Fibroblast of lung (primary cell): ENCODE data around the gene SPON1. TPM values are rescaled to one million over a fixed set of nuclear protein-coding genes. Genes with fewer than 3 reads are reported as not detected.

Experiments used
- DNase-seq, 2 donors: peaks; one replicate each; pipeline versions ENCODE4 v3.0.0 to v3.0.0-alpha.2; 2010; ENCODE audit warnings: low read depth in 2 of 2
- H2AFZ ChIP-seq: 2 replicates; pipeline ENCODE4 v1.5.1; 2012; ENCODE audit warnings: low read length, control low read depth, inconsistent platforms
- H3K27ac ChIP-seq: 2 replicates; pipeline ENCODE4 v1.5.1; 2011; ENCODE audit warnings: low read length, control low read depth; ENCODE audit not compliant: insufficient read depth
- H3K27me3 ChIP-seq: 2 replicates; pipeline ENCODE4 v1.5.1; 2011; ENCODE audit warnings: mild to moderate bottlenecking, low read length; ENCODE audit not compliant: control insufficient read depth, insufficient read depth
- H3K36me3 ChIP-seq: 2 replicates; pipeline ENCODE4 v1.5.1; 2011; ENCODE audit warnings: low read length; ENCODE audit not compliant: control insufficient read depth, insufficient read depth
- H3K4me1 ChIP-seq: 2 replicates; pipeline ENCODE4 v1.5.1; 2011; ENCODE audit warnings: low read length; ENCODE audit not compliant: control insufficient read depth, insufficient read depth; ENCODE audit errors: extremely low read depth
- H3K4me2 ChIP-seq: 2 replicates; pipeline ENCODE4 v1.5.1; 2011; ENCODE audit warnings: low read length, control low read depth; ENCODE audit not compliant: insufficient read depth; ENCODE audit errors: extremely low read depth
- H3K4me3 ChIP-seq, 4 experiments: fragments of 200-600 bp in 1 of 4; sonication (generic) in 1 of 4; replicated peaks in 1 of 4; 2 replicates each; pipeline ENCODE4 v1.5.1; 2011 to 2016; ENCODE audit warnings: low read length in 4 of 4, low read depth in 3 of 4, mild to moderate bottlenecking in 3 of 4, control low read depth in 2 of 4, inconsistent platforms in 1 of 4, mixed read lengths in 1 of 4; ENCODE audit not compliant: insufficient read depth in 1 of 4; ENCODE audit errors: control extremely low read depth in 1 of 4
- H3K79me2 ChIP-seq: 2 replicates; pipeline ENCODE4 v1.5.1; 2012; ENCODE audit warnings: mild to moderate bottlenecking, low read length, inconsistent platforms; ENCODE audit not compliant: control insufficient read depth, insufficient read depth
- H3K9ac ChIP-seq: 2 replicates; pipeline ENCODE4 v1.5.1; 2011; ENCODE audit warnings: mild to moderate bottlenecking, low read length, control low read depth; ENCODE audit not compliant: insufficient read depth
- H3K9me3 ChIP-seq: 2 replicates; pipeline ENCODE4 v1.5.1; 2012; ENCODE audit warnings: low read depth, low read length; ENCODE audit not compliant: control insufficient read depth, insufficient read depth
- H4K20me1 ChIP-seq: 2 replicates; pipeline ENCODE4 v1.5.1; 2011; ENCODE audit warnings: low read length; ENCODE audit not compliant: control insufficient read depth, insufficient read depth; ENCODE audit errors: extremely low read depth
- EZH2 ChIP-seq: IDR thresholded peaks from 2 replicates; pipeline ENCODE4 v1.5.1; 2012; ENCODE audit warnings: low read length, control low read depth, mild to moderate bottlenecking; ENCODE audit errors: missing control alignments
- polyA plus RNA-seq, 2 donors: library from polyadenylated mRNA; depleted of rRNA in 1 of 2; stranded (reverse) in 1 of 2; unstranded in 1 of 2; fragments of >200 nt; gene quantifications; 2 replicates each; pipeline ENCODE4 v1.2.1, GENCODE V29; 2011 to 2012; ENCODE audit warnings: missing spikeins in 1 of 2
- total RNA-seq: library from RNA; depleted of rRNA; stranded (reverse); fragments of >200 nt; gene quantifications from 2 replicates; pipeline ENCODE4 v1.2.1, GENCODE V29; 2014
- TF ChIP-seq, protein P1 (sequence below), 2 donors: IDR thresholded peaks in 1 of 2; conservative IDR thresholded peaks in 1 of 2; 1 replicate in 1 of 2; 2 replicates in 1 of 2; pipeline ENCODE4 v1.5.1; 2011 to 2012; ENCODE audit warnings: low read length in 2 of 2, control low read depth in 1 of 2, inconsistent platforms in 1 of 2, low read depth in 1 of 2, mild to moderate bottlenecking in 1 of 2

SPON1 gene
- total and polyA plus RNA-seq, 2 donors (not counting 1 experiment from before 2014, with no cell fraction given) = 0.45 to 3.5 TPM

DNA sequence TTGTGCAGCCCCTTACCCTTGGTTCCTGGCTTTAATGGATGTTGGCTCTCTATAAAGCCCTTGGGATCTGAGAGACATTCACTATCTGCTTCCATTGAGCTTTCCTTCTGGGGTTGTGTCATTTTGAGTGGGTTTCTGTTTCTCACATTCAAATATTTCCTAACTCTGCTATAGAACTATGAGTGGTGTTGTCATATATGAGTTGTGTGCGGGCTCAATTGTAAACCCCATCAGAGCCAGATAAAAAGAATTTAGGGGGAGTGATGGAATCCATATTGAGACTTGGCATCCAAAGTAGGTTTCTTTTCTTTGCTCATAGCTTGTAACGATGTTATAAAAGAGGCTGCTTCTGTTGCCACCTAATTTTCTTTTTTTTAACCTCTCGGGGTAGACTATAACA lies 41.8 kb upstream of the SPON1 start:
- TF ChIP-seq, protein P1, sequence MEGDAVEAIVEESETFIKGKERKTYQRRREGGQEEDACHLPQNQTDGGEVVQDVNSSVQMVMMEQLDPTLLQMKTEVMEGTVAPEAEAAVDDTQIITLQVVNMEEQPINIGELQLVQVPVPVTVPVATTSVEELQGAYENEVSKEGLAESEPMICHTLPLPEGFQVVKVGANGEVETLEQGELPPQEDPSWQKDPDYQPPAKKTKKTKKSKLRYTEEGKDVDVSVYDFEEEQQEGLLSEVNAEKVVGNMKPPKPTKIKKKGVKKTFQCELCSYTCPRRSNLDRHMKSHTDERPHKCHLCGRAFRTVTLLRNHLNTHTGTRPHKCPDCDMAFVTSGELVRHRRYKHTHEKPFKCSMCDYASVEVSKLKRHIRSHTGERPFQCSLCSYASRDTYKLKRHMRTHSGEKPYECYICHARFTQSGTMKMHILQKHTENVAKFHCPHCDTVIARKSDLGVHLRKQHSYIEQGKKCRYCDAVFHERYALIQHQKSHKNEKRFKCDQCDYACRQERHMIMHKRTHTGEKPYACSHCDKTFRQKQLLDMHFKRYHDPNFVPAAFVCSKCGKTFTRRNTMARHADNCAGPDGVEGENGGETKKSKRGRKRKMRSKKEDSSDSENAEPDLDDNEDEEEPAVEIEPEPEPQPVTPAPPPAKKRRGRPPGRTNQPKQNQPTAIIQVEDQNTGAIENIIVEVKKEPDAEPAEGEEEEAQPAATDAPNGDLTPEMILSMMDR (conservative IDR thresholded peaks at IDR 0.05 in 1 of 2, IDR thresholded peaks at IDR 0.05 in 1 of 2; ENCODE audit: low read depth in 1 of 2, low read length in 2 of 2) = no peak
- TF ChIP-seq EZH2 = no peak

DNA sequence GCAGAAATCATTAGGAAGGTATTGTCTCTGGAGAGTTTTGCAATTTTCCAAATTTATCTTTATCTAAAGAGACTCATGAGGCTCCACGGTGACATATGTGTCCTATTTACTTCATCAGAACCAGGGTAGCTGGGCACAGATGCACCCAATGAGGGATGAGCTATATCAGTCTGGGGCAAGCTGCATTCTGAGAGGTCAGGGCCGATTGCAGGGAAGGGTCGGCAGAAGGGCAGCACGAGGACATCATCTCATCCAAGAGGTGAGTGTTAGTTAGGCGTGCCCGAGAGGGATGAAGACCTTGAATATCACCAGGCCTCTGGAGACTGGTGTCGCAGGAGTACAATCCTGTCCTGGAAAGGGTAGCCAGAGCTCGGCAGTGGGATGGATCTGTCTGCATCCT lies 41.0 kb upstream of the SPON1 start:
- no peaks in the 10 kb centered on the region for H3K79me2 ChIP-seq
- H4K20me1 ChIP-seq = no peaks in the 10 kb centered on the region
- H3K9ac ChIP-seq = no peak overlapping the region
- H3K4me2 ChIP-seq = no peak overlapping the region
- H3K4me3 ChIP-seq = no peak overlapping the region
- no peaks in the 10 kb centered on the region for H3K36me3 ChIP-seq
- DNase-seq = no peak
- H3K27me3 ChIP-seq = peaks cover 4% of the 10 kb centered on the region
- no peaks in the 10 kb centered on the region for H3K9me3 ChIP-seq
- TF ChIP-seq EZH2 = no peak
- TF ChIP-seq, protein P1 (conservative IDR thresholded peaks at IDR 0.05 in 1 of 2, IDR thresholded peaks at IDR 0.05 in 1 of 2; ENCODE audit: low read depth in 1 of 2, low read length in 2 of 2) = no peak
- no peak overlapping the region for H2AFZ ChIP-seq
- no peaks in the 10 kb centered on the region for H3K4me1 ChIP-seq
- H3K27ac ChIP-seq = no peak overlapping the region

More for the DNA sequence above, 41.8 kb upstream of the SPON1 start:
- Histone ChIP-seq H3K79me2 (no peaks in the 10 kb centered on the region), H3K9ac (no peak overlapping the region), H3K4me2 (no peak overlapping the region), H3K36me3 (no peaks in the 10 kb centered on the region), H3K27me3 (peaks cover 4% of the 10 kb centered on the region), H2AFZ (no peak overlapping the region), H3K4me3 (no peak overlapping the region), H3K4me1 (no peaks in the 10 kb centered on the region), H3K27ac (no peak overlapping the region), H4K20me1 (no peaks in the 10 kb centered on the region), H3K9me3 (no peaks in the 10 kb centered on the region)
- DNase-seq = peak in 1 of 2 donors; percentile 19

DNA sequence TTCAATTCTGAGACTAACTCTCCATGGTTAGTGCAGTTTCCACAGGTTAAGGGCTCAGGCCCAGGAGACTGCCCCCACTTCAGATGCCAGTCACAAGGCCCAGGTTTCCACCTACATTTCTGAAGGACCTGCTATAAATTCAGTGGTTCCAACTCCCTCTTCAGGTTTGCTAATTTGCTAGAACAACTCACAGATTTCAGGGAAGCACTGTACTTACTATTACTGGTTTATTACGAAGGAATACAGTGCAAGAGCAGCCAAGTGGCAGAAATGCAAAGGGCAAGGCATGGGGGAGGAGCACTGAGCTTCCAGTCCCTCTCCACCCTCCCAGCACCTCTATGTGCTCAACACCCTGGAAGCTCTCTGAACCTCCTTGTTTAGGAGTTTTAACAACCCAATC lies 39.3 kb upstream of the SPON1 start:
- H4K20me1 ChIP-seq = no peaks in the 10 kb centered on the region
- DNase-seq = no peak
- no peak overlapping the region for H3K9ac ChIP-seq
- H3K27me3 ChIP-seq = peaks cover 4% of the 10 kb centered on the region
- no peak overlapping the region for H3K4me3 ChIP-seq
- no peak overlapping the region for H3K4me2 ChIP-seq
- TF ChIP-seq, protein P1 (conservative IDR thresholded peaks at IDR 0.05 in 1 of 2, IDR thresholded peaks at IDR 0.05 in 1 of 2; ENCODE audit: low read depth in 1 of 2, low read length in 2 of 2) = no peak
- TF ChIP-seq EZH2 = no peak
- H3K4me1 ChIP-seq = no peaks in the 10 kb centered on the region
- no peaks in the 10 kb centered on the region for H3K9me3 ChIP-seq
- no peaks in the 10 kb centered on the region for H3K36me3 ChIP-seq
- no peak overlapping the region for H2AFZ ChIP-seq
- no peak overlapping the region for H3K27ac ChIP-seq
- H3K79me2 ChIP-seq = no peaks in the 10 kb centered on the region
